Thyroid gland (tissue), 4 donors: ENCODE results near the gene RPL6. TPM values are rescaled to one million over a fixed set of nuclear protein-coding genes. Genes with fewer than 3 reads are reported as not detected.

Experiments
- DNase-seq, 2 donors: peaks; one replicate each; pipeline ENCODE4 v3.0.0-alpha.2; 2019
- H3K27ac ChIP-seq, 3 donors: fragments of 200-600 bp; sonication (generic); 1 replicate in 2 of 3; 2 replicates in 1 of 3; pipeline ENCODE4 v1.5.1; 2016 to 2019; ENCODE audit warnings: mild to moderate bottlenecking in 1 of 3, moderate library complexity in 1 of 3
- H3K27me3 ChIP-seq: fragments of 200-600 bp; sonication (generic); one replicate; pipeline ENCODE4 v1.5.1; 2019
- H3K36me3 ChIP-seq, 2 donors: fragments of 200-600 bp; sonication (generic); one replicate each; pipeline ENCODE4 v1.5.1; 2016 to 2019
- H3K4me1 ChIP-seq, 2 donors: fragments of 200-600 bp; sonication (generic); one replicate each; pipeline ENCODE4 v1.5.1; 2017 to 2019
- H3K4me3 ChIP-seq, 3 donors: fragments of 200-600 bp; sonication (generic); replicated peaks in 1 of 3; 1 replicate in 2 of 3; 2 replicates in 1 of 3; pipeline ENCODE4 v1.5.1; 2016; ENCODE audit warnings: mild to moderate bottlenecking in 1 of 3
- H3K9me3 ChIP-seq: fragments of 200-600 bp; sonication (generic); one replicate; pipeline ENCODE4 v1.5.1; 2017
- POLR2A ChIP-seq, 2 donors: fragments of 450-650 bp; IDR thresholded peaks; one replicate each; pipeline ENCODE4 v1.6.1; 2017; ENCODE audit warnings: antibody characterized with exemption in 2 of 2, mild to moderate bottlenecking in 2 of 2, moderate library complexity in 1 of 2
- WGBS, 2 donors: methylation state at CpG; one replicate each; pipeline ENCODE4 v1.1.5; 2017; 5-methylcytosine and 5-hydroxymethylcytosine counted together
- intact Hi-C: fragments of 100-400 bp; cut with DNase I; formaldehyde crosslinking; loops from one replicate; pipeline ENCODE4 v1.15.1; 2023
- total RNA-seq, 4 donors: library from RNA; depleted of rRNA; stranded (reverse); fragments of >200 nt; gene quantifications; one replicate each; pipeline ENCODE4 v1.2.3, GENCODE V29; 2016
- TF ChIP-seq, protein P1 (sequence below), 6 experiments: fragments of 200-600 bp in 3 of 6; fragments of 450-650 bp in 3 of 6; sonication (generic) in 3 of 6; IDR thresholded peaks; one replicate each; pipeline ENCODE4 v1.5.1; 2016 to 2019; ENCODE audit warnings: antibody characterized with exemption in 6 of 6, mild to moderate bottlenecking in 2 of 6, inconsistent platforms in 1 of 6, moderate library complexity in 1 of 6

RPL6 gene
- total RNA-seq, 4 donors from 2014 or later: 1,041 to 1,517 (median 1,257) TPM

DNA sequence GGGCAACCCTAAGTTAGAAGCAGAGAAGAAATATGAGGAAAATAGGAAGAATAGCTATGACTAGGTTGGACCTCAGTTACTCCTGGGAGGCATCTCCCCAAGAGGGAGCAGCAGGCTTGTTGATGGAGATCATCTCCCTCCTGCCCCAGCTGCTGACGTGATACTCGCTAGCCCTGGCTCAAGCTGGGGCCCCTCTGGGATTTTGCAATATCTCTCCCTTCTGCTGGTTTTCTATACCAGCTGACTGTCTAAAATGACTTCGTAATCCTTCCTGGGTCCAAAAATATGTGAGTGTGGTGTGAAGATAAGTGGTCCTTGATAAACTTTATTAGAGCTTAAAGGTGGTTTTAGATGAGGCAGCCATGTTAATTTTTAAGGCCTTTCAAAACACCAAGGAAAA is 22.7 kb downstream of the RPL6 start:
- TF ChIP-seq POLR2A (IDR thresholded peaks at IDR 0.05): no peak
- TF ChIP-seq, protein P1, sequence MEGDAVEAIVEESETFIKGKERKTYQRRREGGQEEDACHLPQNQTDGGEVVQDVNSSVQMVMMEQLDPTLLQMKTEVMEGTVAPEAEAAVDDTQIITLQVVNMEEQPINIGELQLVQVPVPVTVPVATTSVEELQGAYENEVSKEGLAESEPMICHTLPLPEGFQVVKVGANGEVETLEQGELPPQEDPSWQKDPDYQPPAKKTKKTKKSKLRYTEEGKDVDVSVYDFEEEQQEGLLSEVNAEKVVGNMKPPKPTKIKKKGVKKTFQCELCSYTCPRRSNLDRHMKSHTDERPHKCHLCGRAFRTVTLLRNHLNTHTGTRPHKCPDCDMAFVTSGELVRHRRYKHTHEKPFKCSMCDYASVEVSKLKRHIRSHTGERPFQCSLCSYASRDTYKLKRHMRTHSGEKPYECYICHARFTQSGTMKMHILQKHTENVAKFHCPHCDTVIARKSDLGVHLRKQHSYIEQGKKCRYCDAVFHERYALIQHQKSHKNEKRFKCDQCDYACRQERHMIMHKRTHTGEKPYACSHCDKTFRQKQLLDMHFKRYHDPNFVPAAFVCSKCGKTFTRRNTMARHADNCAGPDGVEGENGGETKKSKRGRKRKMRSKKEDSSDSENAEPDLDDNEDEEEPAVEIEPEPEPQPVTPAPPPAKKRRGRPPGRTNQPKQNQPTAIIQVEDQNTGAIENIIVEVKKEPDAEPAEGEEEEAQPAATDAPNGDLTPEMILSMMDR (IDR thresholded peaks at IDR 0.05): no peak
- intact Hi-C loops: loop anchor here (2.0 to 10.0 kb wide), 2 partner anchors 152 to 190 kb away; no protein-coding TSS in a partner anchor
- WGBS, 2 donors: 73 to 74% methylated on average over 3 of the region's 3 CpGs
- no peak overlapping the region for H3K4me3 ChIP-seq
- no peak for DNase-seq
- H3K9me3 ChIP-seq: no peaks in the 10 kb centered on the region
- H3K4me1 ChIP-seq: peaks cover 5% of the 10 kb centered on the region in 2 donors
- no peak overlapping the region for H3K27ac ChIP-seq
- no peaks in the 10 kb centered on the region for H3K27me3 ChIP-seq
- H3K36me3 ChIP-seq: no peaks in the 10 kb centered on the region

DNA sequence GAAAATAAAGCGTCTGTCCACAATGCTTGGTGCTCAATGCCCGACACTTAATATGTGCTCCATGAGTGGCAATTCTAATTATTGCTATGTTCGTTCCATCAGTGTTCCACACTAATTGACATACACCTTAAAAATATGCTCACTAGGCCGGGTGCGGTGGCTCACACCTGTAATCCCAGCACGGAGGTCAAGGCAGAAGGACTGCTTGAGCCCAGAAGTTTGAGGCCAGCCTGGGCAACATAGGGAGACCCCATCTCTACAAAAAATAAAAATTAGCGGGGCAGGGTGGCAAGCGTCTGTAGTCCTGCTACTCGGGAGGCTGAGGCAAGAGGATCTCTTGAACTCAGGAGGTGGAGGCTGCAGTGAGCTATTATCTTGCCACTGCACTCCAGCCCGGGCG is 26.5 kb downstream of the RPL6 start:
- Histone ChIP-seq H3K27ac (peak overlapping the region in 2 of 3 donors; percentile 76 to 88), H3K4me3 (peak overlapping the region in 1 of 3 donors; percentile 85), H3K27me3 (no peaks in the 10 kb centered on the region), H3K36me3 (no peaks in the 10 kb centered on the region), H3K9me3 (no peaks in the 10 kb centered on the region), H3K4me1 (peaks cover 5 to 17% of the 10 kb centered on the region in 2 donors)
- intact Hi-C loops: loop anchor here (10.0 kb wide), 1 partner anchor 148 kb away; no protein-coding TSS in a partner anchor
- WGBS, 2 donors: 91 to 95% methylated on average over 11 of the region's 11 CpGs
- DNase-seq: no peak
- no peak for TF ChIP-seq POLR2A (IDR thresholded peaks at IDR 0.05)
- TF ChIP-seq, protein P1 (IDR thresholded peaks at IDR 0.05): no peak

GRCh38 chr12:112381883-112382796 is 27.3 kb downstream of the RPL6 start, which contains the start of gene HECTD4:
TSS of gene HECTD4 (minus strand) at chr12:112382431. CDS start at chr12:112382128, 303 bp downstream.
- H3K4me3 ChIP-seq: peak within 1 kb of the TSS; percentile 8 to 85 (median 76)
- H3K36me3 ChIP-seq: no peaks in the 10 kb centered on the region
- H3K4me1 ChIP-seq: peaks cover 5 to 17% of the 10 kb centered on the region in 2 donors
- H3K27me3 ChIP-seq: no peaks in the 10 kb centered on the region
- WGBS, 2 donors: 19 to 25% methylated on average over 5 to 6 of the region's 106 CpGs
- intact Hi-C loops: loop anchor here (10.0 kb wide), 1 partner anchor 147 kb away; no protein-coding TSS in a partner anchor
- DNase-seq: peak; percentile 97 to 98
- peak in 1 of 2 donors; percentile 95 for TF ChIP-seq POLR2A (IDR thresholded peaks at IDR 0.05)
- TF ChIP-seq, protein P1 (IDR thresholded peaks at IDR 0.05): peak in 1 of 6 experiments; percentile 4
- H3K9me3 ChIP-seq: no peaks in the 10 kb centered on the region
- H3K27ac ChIP-seq: peak within 1 kb of the TSS; percentile 76 to 88 (median 82)

DNA sequence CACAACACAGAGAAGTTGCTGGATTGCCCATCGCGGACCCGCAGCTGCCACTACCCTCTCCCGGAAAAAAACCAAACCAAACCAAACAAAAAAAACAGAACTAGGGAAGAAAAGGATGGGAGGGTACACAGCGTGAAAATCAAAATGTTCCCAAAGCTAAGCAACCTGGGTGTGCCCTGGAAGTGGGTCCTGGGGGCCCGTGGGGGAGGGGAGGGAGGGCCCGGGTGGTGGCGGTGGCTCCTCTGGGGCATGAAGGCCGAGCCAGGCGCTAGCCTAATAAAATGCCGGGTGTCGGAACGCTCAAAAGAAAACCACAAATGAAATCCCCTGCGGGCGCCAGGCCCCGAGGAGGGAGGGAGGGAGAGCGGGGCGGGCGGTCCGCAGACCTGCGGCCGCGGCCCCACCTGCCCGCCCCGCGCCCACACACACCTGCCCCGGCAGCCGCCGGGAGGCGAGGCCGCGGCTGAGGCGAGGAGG is 28.0 kb downstream of the RPL6 start:
- intact Hi-C loops: loop anchor here (10.0 kb wide), 1 partner anchor 147 kb away; no protein-coding TSS in a partner anchor
- H3K27ac ChIP-seq: peak overlapping the region; percentile 76 to 88 (median 82)
- H3K9me3 ChIP-seq: no peaks in the 10 kb centered on the region
- peaks cover 5 to 17% of the 10 kb centered on the region in 2 donors for H3K4me1 ChIP-seq
- H3K27me3 ChIP-seq: no peaks in the 10 kb centered on the region
- no peaks in the 10 kb centered on the region for H3K36me3 ChIP-seq
- TF ChIP-seq, protein P1 (IDR thresholded peaks at IDR 0.05): no peak
- TF ChIP-seq POLR2A (IDR thresholded peaks at IDR 0.05): no peak
- H3K4me3 ChIP-seq: peak overlapping the region; percentile 8 to 85 (median 76)
- peak; percentile 40 to 52 for DNase-seq
- whole genome bisulfite sequencing, 2 donors: 1% methylated on average over 16 to 25 of the region's 33 CpGs
